Panc1 (cell line): ENCODE data around the gene FBXL3. TPM values are rescaled to one million over a fixed set of nuclear protein-coding genes. Genes with fewer than 3 reads are reported as not detected.

Experiments
- ATAC-seq: fragments of 200-7000 bp; cut with Tn5 transposase; 2 replicates; pipeline ENCODE4 v1.9.1; 2020; ENCODE audit warnings: mild to moderate bottlenecking, moderate library complexity
- BruUV-seq: library from RNA; stranded (reverse); fragments of 400-500 nt; replicated peaks from 2 replicates; lab custom pipeline; 2021; lab: Mats Ljungman, UMichigan
- CTCF ChIA-PET: fragments of 300-600 bp; sonication (Branson Sonifier 250); formaldehyde crosslinking; loops from one replicate; lab custom pipeline; 2022; ENCODE audit warnings: antibody characterized with exemption; lab: Charles Lee
- POLR2A ChIA-PET: fragments of 300-600 bp; sonication (Branson Sonifier 250); formaldehyde crosslinking; loops from one replicate; lab custom pipeline; 2022; ENCODE audit warnings: antibody characterized with exemption; lab: Charles Lee
- DNase-seq: peaks from one replicate; pipeline ENCODE4 v3.0.0-alpha.2; 2010; ENCODE audit warnings: low read depth, low spot score
- H3K27ac ChIP-seq: 2 replicates; pipeline ENCODE4 v1.5.1; 2011; ENCODE audit warnings: mild to moderate bottlenecking, low read length, inconsistent platforms
- H3K27me3 ChIP-seq: fragments of 200-500 bp; sonication (Bioruptor generic); 2 replicates; pipeline ENCODE4 v1.6.0; 2014; ENCODE audit warnings: low read length, inconsistent platforms; ENCODE audit not compliant: control insufficient read depth, insufficient read depth
- H3K36me3 ChIP-seq: fragments of 200-500 bp; sonication (Bioruptor generic); 2 replicates; pipeline ENCODE4 v1.5.1; 2014; ENCODE audit warnings: inconsistent platforms, mild to moderate bottlenecking, low read length, moderate library complexity; ENCODE audit not compliant: control insufficient read depth, insufficient read depth
- H3K4me1 ChIP-seq: 2 replicates; pipeline ENCODE4 v1.5.1; 2011; ENCODE audit warnings: inconsistent platforms, mild to moderate bottlenecking, low read length, moderate library complexity; ENCODE audit not compliant: control insufficient read depth, insufficient read depth
- H3K4me3 ChIP-seq, 2 experiments: 2 replicates each; pipeline ENCODE4 v1.5.1; 2011 to 2012; ENCODE audit warnings: low read depth in 2 of 2, low read length in 2 of 2, mild to moderate bottlenecking in 2 of 2, inconsistent platforms in 1 of 2, moderate library complexity in 1 of 2
- H3K9me3 ChIP-seq: fragments of 200-500 bp; sonication (Bioruptor generic); 2 replicates; pipeline ENCODE4 v1.5.1; 2014; ENCODE audit warnings: low read depth, mild to moderate bottlenecking, inconsistent platforms, low read length, moderate library complexity; ENCODE audit not compliant: control insufficient read depth, insufficient read depth
- CTCF ChIP-seq: fragments of 450-650 bp; IDR thresholded peaks from 2 replicates; pipeline ENCODE4 v1.5.1; 2017; ENCODE audit warnings: mild to moderate bottlenecking
- POLR2AphosphoS5 ChIP-seq: IDR thresholded peaks from 2 replicates; pipeline ENCODE4 v1.6.1; 2012; ENCODE audit warnings: mild to moderate bottlenecking, low read depth, low read length, moderate library complexity
- SIN3A ChIP-seq: IDR thresholded peaks from 2 replicates; pipeline ENCODE4 v1.6.1; 2012; ENCODE audit warnings: low read depth, mild to moderate bottlenecking, low read length, moderate library complexity, borderline replicate concordance; ENCODE audit not compliant: insufficient read depth
- TCF7L2 ChIP-seq: IDR thresholded peaks from 2 replicates; pipeline ENCODE4 v1.6.1; 2011; ENCODE audit warnings: mild to moderate bottlenecking, low read depth, low read length, inconsistent platforms
- in situ Hi-C: cut with HindIII; loops from 2 replicates; pipeline ENCODE4 v1.10.0; 2016; ENCODE audit warnings: low sequenced_read_pairs, low pct_unique_long_range_greater_than_20kb
- intact Hi-C: fragments of 100-400 bp; cut with micrococcal nuclease; formaldehyde crosslinking; loops from one replicate; pipeline ENCODE4 v1.10.0; 2022; ENCODE audit not compliant: unreplicated experiment
- total RNA-seq: library from RNA; stranded (reverse); gene quantifications from one replicate; pipeline ENCODE4 v1.2.1, GENCODE V29; 2021; ENCODE audit not compliant: unreplicated experiment
- TF ChIP-seq, protein P1 (sequence below), 2 experiments: IDR thresholded peaks; 2 replicates each; pipeline ENCODE4 v1.6.1; 2011 to 2012; ENCODE audit warnings: low read depth in 2 of 2, control low read depth in 1 of 2, low read length in 1 of 2, mild to moderate bottlenecking in 1 of 2, moderate library complexity in 1 of 2; ENCODE audit not compliant: insufficient read depth in 1 of 2

FBXL3 gene
- total RNA-seq, 1 experiment from 2014 or later = 18.5 TPM

- Histone ChIP-seq H3K27ac (no peak overlapping the region), H3K4me3 (no peak overlapping the region), H3K9me3 (no peaks in the 10 kb centered on the region), H3K36me3 (peaks cover 9% of the 10 kb centered on the region; the same call in 1 of the 2 replicates), H3K27me3 (no peaks in the 10 kb centered on the region), H3K4me1 (no peaks in the 10 kb centered on the region)
- ATAC-seq (no peak), DNase-seq (no peak)
- in situ Hi-C loops (no loop called here), intact Hi-C loops (no loop called here)
- BruUV-seq = no TSS peak
- POLR2A ChIA-PET = no interaction called here
- CTCF ChIA-PET = interaction anchor here (0.8 kb wide), 1 partner anchor 1327 kb away, joined by 4 read pairs; no protein-coding TSS in a partner anchor
- TF ChIP-seq, protein P1, sequence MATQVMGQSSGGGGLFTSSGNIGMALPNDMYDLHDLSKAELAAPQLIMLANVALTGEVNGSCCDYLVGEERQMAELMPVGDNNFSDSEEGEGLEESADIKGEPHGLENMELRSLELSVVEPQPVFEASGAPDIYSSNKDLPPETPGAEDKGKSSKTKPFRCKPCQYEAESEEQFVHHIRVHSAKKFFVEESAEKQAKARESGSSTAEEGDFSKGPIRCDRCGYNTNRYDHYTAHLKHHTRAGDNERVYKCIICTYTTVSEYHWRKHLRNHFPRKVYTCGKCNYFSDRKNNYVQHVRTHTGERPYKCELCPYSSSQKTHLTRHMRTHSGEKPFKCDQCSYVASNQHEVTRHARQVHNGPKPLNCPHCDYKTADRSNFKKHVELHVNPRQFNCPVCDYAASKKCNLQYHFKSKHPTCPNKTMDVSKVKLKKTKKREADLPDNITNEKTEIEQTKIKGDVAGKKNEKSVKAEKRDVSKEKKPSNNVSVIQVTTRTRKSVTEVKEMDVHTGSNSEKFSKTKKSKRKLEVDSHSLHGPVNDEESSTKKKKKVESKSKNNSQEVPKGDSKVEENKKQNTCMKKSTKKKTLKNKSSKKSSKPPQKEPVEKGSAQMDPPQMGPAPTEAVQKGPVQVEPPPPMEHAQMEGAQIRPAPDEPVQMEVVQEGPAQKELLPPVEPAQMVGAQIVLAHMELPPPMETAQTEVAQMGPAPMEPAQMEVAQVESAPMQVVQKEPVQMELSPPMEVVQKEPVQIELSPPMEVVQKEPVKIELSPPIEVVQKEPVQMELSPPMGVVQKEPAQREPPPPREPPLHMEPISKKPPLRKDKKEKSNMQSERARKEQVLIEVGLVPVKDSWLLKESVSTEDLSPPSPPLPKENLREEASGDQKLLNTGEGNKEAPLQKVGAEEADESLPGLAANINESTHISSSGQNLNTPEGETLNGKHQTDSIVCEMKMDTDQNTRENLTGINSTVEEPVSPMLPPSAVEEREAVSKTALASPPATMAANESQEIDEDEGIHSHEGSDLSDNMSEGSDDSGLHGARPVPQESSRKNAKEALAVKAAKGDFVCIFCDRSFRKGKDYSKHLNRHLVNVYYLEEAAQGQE (IDR thresholded peaks at IDR 0.05; ENCODE audit: insufficient read depth in 1 of 2, low read depth in 2 of 2, low read length in 1 of 2) = no peak
- no peak for TF ChIP-seq CTCF
- no peak for TF ChIP-seq TCF7L2
Measured at GRCh38 chr13:77001963-77002587, 24.9 kb downstream of the FBXL3 start.

DNA sequence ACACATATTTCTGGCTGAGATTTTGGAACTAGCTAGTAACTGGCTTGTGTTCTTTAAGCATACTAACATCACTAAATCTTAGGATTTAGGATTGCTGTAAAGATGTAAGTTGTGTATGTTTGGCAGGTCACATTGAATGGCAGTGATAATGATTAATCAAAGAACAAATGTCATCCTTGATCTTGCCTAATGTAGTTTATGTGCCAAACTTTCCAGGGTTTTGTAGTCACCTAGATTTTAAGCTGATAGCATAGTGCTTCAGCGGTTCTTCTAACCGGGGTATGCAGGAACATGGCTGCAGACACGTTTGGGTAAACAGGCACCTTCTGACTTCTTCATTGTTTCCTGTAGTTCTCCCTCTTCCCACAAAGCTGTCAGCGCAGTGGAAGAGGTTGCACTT is 25.4 kb downstream of the FBXL3 start:
- BruUV-seq = no TSS peak
- POLR2A ChIA-PET = no interaction called here
- DNase-seq (no peak), ATAC-seq (no peak)
- H3K27ac ChIP-seq = no peak overlapping the region
- CTCF ChIA-PET = interaction anchor here (0.8 kb wide), 1 partner anchor 1326 kb away, joined by 4 read pairs; no protein-coding TSS in a partner anchor
- in situ Hi-C loops = no loop called here
- no peaks in the 10 kb centered on the region for H3K27me3 ChIP-seq
- intact Hi-C loops = no loop called here
- no peak overlapping the region for H3K4me3 ChIP-seq
- H3K4me1 ChIP-seq = no peaks in the 10 kb centered on the region
- peaks cover 7% of the 10 kb centered on the region; the same call in 1 of the 2 replicates for H3K36me3 ChIP-seq
- no peaks in the 10 kb centered on the region for H3K9me3 ChIP-seq
- no peak for TF ChIP-seq POLR2AphosphoS5
- no peak for TF ChIP-seq SIN3A
- no peak for TF ChIP-seq CTCF
- TF ChIP-seq, protein P1 (IDR thresholded peaks at IDR 0.05; ENCODE audit: insufficient read depth in 1 of 2, low read depth in 2 of 2, low read length in 1 of 2) = no peak
- TF ChIP-seq TCF7L2 = no peak
